H9 (cell line): ENCODE results near the gene ZNF619. TPM values are rescaled to one million over a fixed set of nuclear protein-coding genes. Genes with fewer than 3 reads are reported as not detected.

Experiments used
- DNase-seq: peaks from one replicate; pipeline ENCODE4 v3.0.0-alpha.2; 2017
- H2AFZ ChIP-seq: one replicate; pipeline ENCODE4 v1.6.1; 2013; ENCODE audit warnings: mild to moderate bottlenecking, low read length, control low read depth, moderate library complexity
- H2AK5ac ChIP-seq: 2 replicates; pipeline ENCODE4 v1.6.1; 2013; ENCODE audit warnings: low read length, control low read depth, mixed read lengths; ENCODE audit not compliant: insufficient read length
- H2BK120ac ChIP-seq: one replicate; pipeline ENCODE4 v1.6.1; 2013; ENCODE audit warnings: low read depth, mild to moderate bottlenecking, low read length, control low read depth, inconsistent platforms; ENCODE audit not compliant: poor library complexity, severe bottlenecking
- H2BK12ac ChIP-seq: 2 replicates; pipeline ENCODE4 v1.6.1; 2013; ENCODE audit warnings: low read length, control low read depth, mixed read lengths, low read depth; ENCODE audit not compliant: insufficient read length
- H2BK15ac ChIP-seq: 2 replicates; pipeline ENCODE4 v1.6.1; 2013; ENCODE audit warnings: low read depth, low read length, control low read depth
- H2BK20ac ChIP-seq: one replicate; pipeline ENCODE4 v1.6.1; 2013; ENCODE audit warnings: low read depth, mild to moderate bottlenecking, low read length, control low read depth, inconsistent platforms; ENCODE audit not compliant: poor library complexity, severe bottlenecking
- H2BK5ac ChIP-seq: 2 replicates; pipeline ENCODE4 v1.6.1; 2013; ENCODE audit warnings: low read length, control low read depth, mixed read lengths; ENCODE audit not compliant: insufficient read length
- H3K14ac ChIP-seq: 2 replicates; pipeline ENCODE4 v1.6.1; 2013; ENCODE audit warnings: low read length, control low read depth; ENCODE audit not compliant: insufficient read depth
- H3K18ac ChIP-seq: 2 replicates; pipeline ENCODE4 v1.6.1; 2013; ENCODE audit warnings: low read depth, mild to moderate bottlenecking, mixed read lengths, low read length, control low read depth; ENCODE audit not compliant: insufficient read length
- H3K23ac ChIP-seq: 2 replicates; pipeline ENCODE4 v1.6.1; 2013; ENCODE audit warnings: low read length, control low read depth, mixed read lengths, low read depth; ENCODE audit not compliant: insufficient read length
- H3K23me2 ChIP-seq: 2 replicates; pipeline ENCODE4 v1.6.1; 2013; ENCODE audit warnings: low read depth, mild to moderate bottlenecking, mixed read lengths, low read length, control low read depth; ENCODE audit not compliant: insufficient read length, poor library complexity, severe bottlenecking
- H3K27ac ChIP-seq: 2 replicates; pipeline ENCODE4 v1.5.1; 2013; ENCODE audit warnings: low read length, control low read depth, mixed read lengths, low read depth; ENCODE audit not compliant: insufficient read length
- H3K27me3 ChIP-seq: 2 replicates; pipeline ENCODE4 v1.6.1; 2013; ENCODE audit warnings: low read length, control low read depth, inconsistent platforms; ENCODE audit not compliant: insufficient read depth
- H3K4ac ChIP-seq: 2 replicates; pipeline ENCODE4 v1.6.1; 2013; ENCODE audit warnings: low read depth, mild to moderate bottlenecking, control low read depth, inconsistent platforms, low read length, moderate library complexity
- H3K4me1 ChIP-seq: 2 replicates; pipeline ENCODE4 v1.6.1; 2013; ENCODE audit warnings: low read length, control low read depth, inconsistent platforms; ENCODE audit not compliant: insufficient read depth
- H3K4me2 ChIP-seq: 2 replicates; pipeline ENCODE4 v1.6.1; 2013; ENCODE audit warnings: low read length, control low read depth, mixed read lengths; ENCODE audit not compliant: insufficient read length, insufficient read depth
- H3K56ac ChIP-seq: 2 replicates; pipeline ENCODE4 v1.6.1; 2013; ENCODE audit warnings: low read depth, mild to moderate bottlenecking, mixed read lengths, low read length, control low read depth; ENCODE audit not compliant: insufficient read length
- H3K79me1 ChIP-seq: 2 replicates; pipeline ENCODE4 v1.6.1; 2013; ENCODE audit warnings: low read depth, mild to moderate bottlenecking, moderate library complexity, low read length, control low read depth, inconsistent platforms; ENCODE audit not compliant: insufficient read depth, poor library complexity, severe bottlenecking
- H3K79me2 ChIP-seq: 2 replicates; pipeline ENCODE4 v1.6.1; 2013; ENCODE audit warnings: low read length, control low read depth, inconsistent platforms; ENCODE audit not compliant: insufficient read depth
- H3K9ac ChIP-seq: 2 replicates; pipeline ENCODE4 v1.6.1; 2013; ENCODE audit warnings: low read length, control low read depth, mixed read lengths; ENCODE audit not compliant: insufficient read length; ENCODE audit errors: extremely low read depth
- H3K9me3 ChIP-seq: one replicate; pipeline ENCODE4 v1.6.1; 2013; ENCODE audit warnings: low read depth, low read length, inconsistent platforms; ENCODE audit not compliant: control insufficient read depth
- H3T11ph ChIP-seq: one replicate; pipeline ENCODE4 v1.6.1; 2013; ENCODE audit warnings: mild to moderate bottlenecking, low read length, control low read depth, inconsistent platforms
- H4K20me1 ChIP-seq: one replicate; pipeline ENCODE4 v1.6.1; 2013; ENCODE audit not compliant: control insufficient read depth, insufficient read length, insufficient read depth
- H4K5ac ChIP-seq: 2 replicates; pipeline ENCODE4 v1.6.1; 2013; ENCODE audit warnings: low read depth, mild to moderate bottlenecking, mixed read lengths, low read length, control low read depth; ENCODE audit not compliant: insufficient read length
- H4K8ac ChIP-seq: replicated peaks from 2 replicates; pipeline ENCODE4 v1.6.1; 2013; ENCODE audit warnings: low read length, control low read depth, mixed read lengths, low read depth; ENCODE audit not compliant: insufficient read length
- H4K91ac ChIP-seq: 2 replicates; pipeline ENCODE4 v1.6.1; 2013; ENCODE audit warnings: low read depth, mild to moderate bottlenecking, moderate library complexity, mixed read lengths, low read length, control low read depth; ENCODE audit not compliant: insufficient read length
- H3K27ac Mint-ChIP-seq, 3 experiments: 2 replicates in 2 of 3; 3 replicates in 1 of 3; pipeline ENCODE4 v1.8.0; 2020 to 2021; ENCODE audit warnings: mixed read lengths in 3 of 3, mild to moderate bottlenecking in 1 of 3, moderate library complexity in 1 of 3
- H3K27me3 Mint-ChIP-seq: 2 replicates; pipeline ENCODE4 v1.8.0; 2021; ENCODE audit warnings: low read depth, mild to moderate bottlenecking, moderate library complexity, mixed read lengths
- H3K36me3 Mint-ChIP-seq, 3 experiments: 2 replicates in 2 of 3; 3 replicates in 1 of 3; pipeline ENCODE4 v1.8.0; 2020 to 2021; ENCODE audit warnings: low read depth in 3 of 3, mixed read lengths in 3 of 3; ENCODE audit not compliant: insufficient read depth in 1 of 3
- H3K4me1 Mint-ChIP-seq, 2 experiments: 2 replicates each; pipeline ENCODE4 v1.8.0; 2020; ENCODE audit warnings: mixed read lengths in 2 of 2
- H3K4me3 Mint-ChIP-seq, 2 experiments: 2 replicates in 1 of 2; 3 replicates in 1 of 2; pipeline ENCODE4 v1.8.0; 2020 to 2021; ENCODE audit warnings: mild to moderate bottlenecking in 2 of 2, mixed read lengths in 2 of 2, moderate library complexity in 1 of 2
- H3K9me3 Mint-ChIP-seq, 2 experiments: 2 replicates in 1 of 2; 3 replicates in 1 of 2; pipeline ENCODE4 v1.8.0; 2020; ENCODE audit warnings: mild to moderate bottlenecking in 2 of 2, mixed read lengths in 2 of 2, moderate library complexity in 1 of 2
- CTCF ChIP-seq: fragments of 200-600 bp; sonication (generic); conservative IDR thresholded peaks from 3 replicates; pipeline ENCODE4 v1.8.0; 2021; ENCODE audit warnings: antibody characterized with exemption, mild to moderate bottlenecking
- WGBS: extraction: QIAGEN DNeasy Blood & Tissue Kit; methylation state at CpG from one replicate; pipeline ENCODE4 v1.1.7; 2013; ENCODE audit warnings: missing lambda C conversion rate, low lambda C conversion rate, mixed read lengths; ENCODE audit not compliant: insufficient read length; ENCODE audit errors: extremely low coverage; 5-methylcytosine and 5-hydroxymethylcytosine counted together
- total RNA-seq: library from RNA; stranded (reverse); gene quantifications from 2 replicates; pipeline ENCODE4 v1.2.1, GENCODE V29; 2021

The ZNF619 gene
- total RNA-seq, 1 experiment from 2014 or later, result 4.8 TPM

- H3K27me3 Mint-ChIP-seq, result peaks cover 3% of the 10 kb centered on the region; the same call in 1 of the 2 replicates
- WGBS, result no CpG with 5 or more reads among the region's 7 CpGs
- no peak overlapping the region for H2BK120ac ChIP-seq
Observed at GRCh38 chr3:40452562-40452875, 24.4 kb upstream of the ZNF619 start.

More at GRCh38 chr3:40452562-40452875, 24.4 kb upstream of the ZNF619 start:
- H3K9me3 ChIP-seq, result no peaks in the 10 kb centered on the region
- no peak overlapping the region for H3K23ac ChIP-seq
- H4K91ac ChIP-seq, result no peak overlapping the region
- H3K9me3 Mint-ChIP-seq, result no peaks in the 10 kb centered on the region
- peak overlapping the region; percentile 96 to 99 (median 98); a peak in 6 of 7 replicates for H3K27ac Mint-ChIP-seq
- peak overlapping the region; percentile 45 for H3K4me2 ChIP-seq
- H2BK15ac ChIP-seq, result no peak overlapping the region
- H3K4me1 ChIP-seq, result 0 out of 2 replicates have a peak, but pooled peaks cover 2% of the 10 kb centered on the region
- no peak overlapping the region for H2BK20ac ChIP-seq
- no peak overlapping the region for H2AK5ac ChIP-seq
- no peak overlapping the region; the same call in 1 of the 2 replicates for H3K4ac ChIP-seq
- TF ChIP-seq CTCF, result no peak
- H4K5ac ChIP-seq, result peak overlapping the region; percentile 20
- peak overlapping the region; percentile 90 for H3K18ac ChIP-seq
- H3K79me1 ChIP-seq, result no peaks in the 10 kb centered on the region
- H3K27ac ChIP-seq, result no peak overlapping the region
- DNase-seq, result no peak
- peaks cover 9% of the 10 kb centered on the region for H3K23me2 ChIP-seq
- H2BK12ac ChIP-seq, result no peak overlapping the region
- H3K27me3 ChIP-seq, result no peaks in the 10 kb centered on the region
- H3T11ph ChIP-seq, result no peak overlapping the region
- H3K14ac ChIP-seq, result peak overlapping the region; percentile 82
- H3K4me3 Mint-ChIP-seq, result peak overlapping the region; percentile 86 to 91
- peaks cover 0 to 3% (median 0%) of the 10 kb centered on the region in 3 experiments; a peak in 2 of 7 replicates for H3K36me3 Mint-ChIP-seq
- peak overlapping the region; percentile 23 for H2BK5ac ChIP-seq
- no peak overlapping the region for H2AFZ ChIP-seq
- peaks cover 2% of the 10 kb centered on the region; the same call in 1 of the 2 replicates for H3K79me2 ChIP-seq
- H4K8ac ChIP-seq, result no peak overlapping the region
- H3K4me1 Mint-ChIP-seq, result peaks cover 11 to 17% of the 10 kb centered on the region in 2 experiments
- peak overlapping the region; percentile 87 for H3K9ac ChIP-seq
- no peaks in the 10 kb centered on the region for H4K20me1 ChIP-seq
- H3K56ac ChIP-seq, result no peak overlapping the region
